HG03280 (cell line): ENCODE results near the gene SCAMP3.

Experiments used
- ATAC-seq: cut with Tn5 transposase; IDR thresholded peaks from one replicate; pipeline ENCODE4 v1.9.1; 2021; ENCODE audit warnings: mild to moderate bottlenecking, moderate library complexity; ENCODE audit not compliant: unreplicated experiment

The SCAMP3 gene

DNA sequence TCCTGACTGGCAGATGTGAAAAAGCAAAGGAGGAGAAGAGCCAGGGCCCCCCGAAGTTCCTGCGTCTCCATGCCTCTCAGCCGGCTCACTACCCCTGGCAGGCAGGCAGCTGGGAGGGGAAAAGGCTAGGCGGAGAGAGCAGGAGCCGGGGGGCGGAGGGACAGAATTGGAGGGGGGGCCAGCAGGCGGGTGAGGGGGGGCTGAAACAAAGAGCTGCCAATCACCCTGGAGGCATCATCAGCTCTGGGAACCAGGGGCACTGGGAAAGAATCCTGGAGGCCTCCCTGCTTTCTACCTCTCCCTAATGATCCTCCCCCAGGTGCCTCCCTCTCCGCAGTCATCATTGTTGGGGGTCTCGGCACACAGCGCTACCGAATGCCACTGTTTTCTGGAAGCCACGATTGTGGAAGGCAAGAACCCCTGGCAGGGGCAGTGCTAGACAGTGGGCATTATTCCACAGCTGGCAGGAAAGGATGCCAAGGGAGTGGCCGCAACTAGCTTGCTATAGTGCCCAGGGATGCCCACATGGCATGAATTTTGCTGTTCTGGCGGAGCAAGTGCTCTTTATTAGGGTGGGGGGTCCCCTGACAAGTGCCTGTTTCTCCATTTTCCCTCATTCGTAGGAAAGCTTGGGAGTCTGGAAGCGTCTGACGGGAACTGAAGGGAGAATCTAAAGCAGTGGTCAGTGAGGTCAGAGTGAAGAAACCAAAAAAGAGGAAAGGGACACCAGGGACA lies 54.2 kb downstream of the SCAMP3 start, which contains the start of gene THBS3:
THBS3 (minus strand) TSS at position 92 of the 735 bp plus-strand sequence; CDS start at position 71, 21 bp downstream.
- ATAC-seq, result no peak

DNA sequence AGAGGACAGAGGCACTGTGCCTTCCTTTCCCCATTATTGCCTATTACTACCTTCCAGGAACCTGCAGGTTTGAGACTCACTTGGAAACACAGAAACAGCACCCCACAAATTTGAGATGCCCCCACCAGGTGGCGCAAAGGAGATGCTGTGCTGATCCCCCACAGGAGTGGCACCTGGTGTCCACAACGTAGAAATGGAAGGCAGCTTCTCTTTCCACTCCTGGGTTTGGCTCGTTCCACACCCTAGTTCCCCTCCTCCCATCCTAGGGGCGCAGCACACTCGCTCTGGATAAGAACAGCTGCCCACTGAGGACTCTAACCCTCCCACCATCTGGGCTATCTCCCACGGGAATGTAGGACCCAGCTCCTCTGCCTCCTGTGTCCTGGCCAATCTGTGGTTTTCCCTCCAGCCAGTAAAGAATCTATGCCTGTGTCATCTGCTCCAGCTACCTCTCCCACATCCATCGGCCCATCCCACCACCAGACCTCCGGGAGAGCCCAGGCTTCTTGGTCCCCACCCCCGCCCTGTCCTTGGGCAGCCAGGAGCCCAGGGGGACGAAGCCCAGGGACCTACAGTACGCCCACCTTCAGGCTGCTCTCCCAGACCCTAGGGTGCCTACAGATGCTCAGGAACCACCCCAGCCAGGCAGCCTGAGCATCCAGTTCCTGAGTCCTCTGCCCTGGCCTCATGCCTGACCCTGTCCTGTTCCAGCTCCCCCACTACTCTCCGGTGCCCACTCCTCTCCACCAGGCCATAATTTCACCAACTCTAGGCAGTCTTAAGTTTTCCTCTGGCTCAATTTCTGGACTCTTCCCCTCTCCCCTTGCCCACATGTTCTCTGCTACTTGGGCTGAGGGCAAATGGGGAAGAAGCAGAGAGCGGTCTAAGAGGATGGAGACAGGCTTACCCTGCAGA lies 55.0 kb downstream of the SCAMP3 start:
- ATAC-seq, result peak; percentile 30
